Epithelial cell of proximal tubule (primary cell): Measurements from ENCODE around the gene ZFHX3. TPM values are rescaled to one million over a fixed set of nuclear protein-coding genes. Genes with fewer than 3 reads are reported as not detected.

Source experiments
- DNase-seq: peaks from one replicate; pipeline ENCODE4 v3.0.0-alpha.2; 2011; ENCODE audit warnings: low read depth
- H3K4me3 ChIP-seq: 2 replicates; pipeline ENCODE4 v1.5.1; 2011; ENCODE audit warnings: low read depth, mild to moderate bottlenecking, low read length
- total RNA-seq: library from RNA; depleted of rRNA; stranded (reverse); fragments of >200 nt; gene quantifications from 2 replicates; pipeline ENCODE4 v1.2.3, GENCODE V29; 2015
- TF ChIP-seq, protein P1 (sequence below): conservative IDR thresholded peaks from 2 replicates; pipeline ENCODE4 v1.5.1; 2012; ENCODE audit warnings: low read depth, mild to moderate bottlenecking, low read length

Gene ZFHX3
- total RNA-seq, 1 donor from 2014 or later, result 9.6 TPM

DNA sequence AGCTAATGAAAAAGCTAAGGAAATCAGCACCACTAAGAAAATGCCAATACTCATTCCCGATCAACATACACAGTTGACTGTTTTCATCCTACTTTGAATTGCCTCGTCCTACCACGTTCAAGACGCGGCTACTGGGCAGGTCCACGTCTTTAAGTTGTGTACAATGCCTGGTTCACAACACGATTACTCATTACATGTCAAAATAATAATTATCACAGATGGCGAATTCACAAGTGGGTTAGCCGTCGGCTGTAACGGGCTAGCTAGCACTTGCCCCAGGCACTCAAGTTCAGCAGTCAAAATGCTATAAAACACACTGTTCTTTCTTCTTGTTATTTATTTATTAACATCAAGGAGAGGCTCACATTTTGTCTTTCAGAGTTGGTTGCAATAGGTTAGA is 124.2 kb downstream of the ZFHX3 start:
- no peak for DNase-seq
- H3K4me3 ChIP-seq, result no peak overlapping the region
- TF ChIP-seq, protein P1, sequence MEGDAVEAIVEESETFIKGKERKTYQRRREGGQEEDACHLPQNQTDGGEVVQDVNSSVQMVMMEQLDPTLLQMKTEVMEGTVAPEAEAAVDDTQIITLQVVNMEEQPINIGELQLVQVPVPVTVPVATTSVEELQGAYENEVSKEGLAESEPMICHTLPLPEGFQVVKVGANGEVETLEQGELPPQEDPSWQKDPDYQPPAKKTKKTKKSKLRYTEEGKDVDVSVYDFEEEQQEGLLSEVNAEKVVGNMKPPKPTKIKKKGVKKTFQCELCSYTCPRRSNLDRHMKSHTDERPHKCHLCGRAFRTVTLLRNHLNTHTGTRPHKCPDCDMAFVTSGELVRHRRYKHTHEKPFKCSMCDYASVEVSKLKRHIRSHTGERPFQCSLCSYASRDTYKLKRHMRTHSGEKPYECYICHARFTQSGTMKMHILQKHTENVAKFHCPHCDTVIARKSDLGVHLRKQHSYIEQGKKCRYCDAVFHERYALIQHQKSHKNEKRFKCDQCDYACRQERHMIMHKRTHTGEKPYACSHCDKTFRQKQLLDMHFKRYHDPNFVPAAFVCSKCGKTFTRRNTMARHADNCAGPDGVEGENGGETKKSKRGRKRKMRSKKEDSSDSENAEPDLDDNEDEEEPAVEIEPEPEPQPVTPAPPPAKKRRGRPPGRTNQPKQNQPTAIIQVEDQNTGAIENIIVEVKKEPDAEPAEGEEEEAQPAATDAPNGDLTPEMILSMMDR, result no peak

DNA sequence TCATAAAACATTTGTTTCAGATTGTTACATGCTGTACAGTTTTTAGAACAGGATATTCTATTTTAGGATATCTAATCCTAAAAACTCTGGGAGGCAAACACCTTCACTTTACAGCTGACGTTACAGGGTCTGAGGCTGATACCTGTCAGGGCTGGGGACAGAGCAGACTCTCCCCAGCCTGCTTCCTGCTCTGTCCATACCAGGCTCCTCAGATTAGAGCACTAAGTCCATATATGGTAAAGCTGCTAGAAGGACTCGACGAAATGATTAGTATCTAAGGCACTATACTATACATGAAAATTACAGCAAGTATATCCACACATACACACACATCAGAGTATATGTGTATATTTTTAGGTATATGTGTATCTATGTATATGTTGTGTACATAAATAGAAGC is 125.2 kb downstream of the ZFHX3 start:
- no peak for DNase-seq
- TF ChIP-seq, protein P1, result no peak
- H3K4me3 ChIP-seq, result no peak overlapping the region

DNA sequence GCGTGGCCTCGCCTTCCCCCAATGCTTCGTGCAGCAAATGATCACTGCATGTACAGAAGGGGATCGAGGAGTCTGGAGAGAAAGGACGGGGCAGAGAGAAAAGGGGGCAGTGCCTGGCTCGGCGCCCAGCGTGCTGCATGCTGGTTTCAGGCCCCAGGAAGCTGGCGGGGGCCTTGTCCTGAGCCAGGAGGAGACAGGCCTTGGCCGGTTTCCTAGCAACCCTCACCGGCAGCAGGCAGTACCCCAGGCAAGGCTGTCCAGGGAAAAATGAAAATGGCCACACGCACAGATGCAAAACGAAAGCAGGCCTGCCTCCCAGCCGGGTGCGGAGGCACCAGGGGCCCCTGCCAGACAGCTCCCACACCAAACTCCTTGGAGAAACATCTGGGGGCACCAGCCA is 126.3 kb downstream of the ZFHX3 start:
- no peak for DNase-seq
- H3K4me3 ChIP-seq, result no peak overlapping the region

DNA sequence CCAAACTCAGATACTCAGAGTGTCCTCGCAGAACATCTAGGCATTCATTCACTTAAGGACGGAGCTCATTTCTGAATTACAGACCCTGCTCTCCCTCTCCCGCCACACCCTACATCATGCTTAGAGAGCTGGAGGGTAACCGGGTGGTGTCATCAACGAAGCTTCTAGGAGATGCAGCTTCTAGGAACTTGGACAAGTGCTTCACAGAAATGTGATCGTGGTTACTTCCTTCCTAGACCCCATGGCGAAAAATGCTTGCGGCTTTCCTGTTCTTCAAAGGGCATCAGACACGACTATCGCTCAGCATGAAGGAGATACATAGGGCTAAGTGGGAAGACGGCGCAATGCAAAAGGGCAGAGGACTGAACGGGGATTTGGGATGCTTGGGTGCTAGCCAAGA is 126.8 kb downstream of the ZFHX3 start:
- no peak for DNase-seq
- H3K4me3 ChIP-seq, result no peak overlapping the region
- TF ChIP-seq, protein P1, result no peak

More for the DNA sequence above, 126.3 kb downstream of the ZFHX3 start:
- TF ChIP-seq, protein P1, result no peak

DNA sequence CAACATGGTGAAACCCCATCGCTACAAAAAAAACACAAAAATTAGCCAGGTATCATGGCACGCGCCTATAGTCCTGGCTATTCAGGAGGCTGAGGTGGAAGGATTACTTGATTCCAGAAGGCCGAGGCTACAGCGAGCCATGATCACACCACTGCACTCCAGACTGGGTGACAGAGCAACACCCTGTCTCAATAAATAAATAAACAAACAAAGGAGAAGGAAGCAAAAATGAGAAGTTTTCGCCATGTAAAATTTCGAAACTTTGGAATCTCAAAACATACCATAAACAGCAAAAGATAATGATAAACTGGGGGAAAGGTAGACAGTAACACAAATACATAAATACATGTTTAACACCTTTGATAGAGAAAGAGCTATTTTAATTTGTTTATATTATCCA is 130.9 kb downstream of the ZFHX3 start:
- no peak for DNase-seq
- TF ChIP-seq, protein P1, result no peak
- no peak overlapping the region for H3K4me3 ChIP-seq

DNA sequence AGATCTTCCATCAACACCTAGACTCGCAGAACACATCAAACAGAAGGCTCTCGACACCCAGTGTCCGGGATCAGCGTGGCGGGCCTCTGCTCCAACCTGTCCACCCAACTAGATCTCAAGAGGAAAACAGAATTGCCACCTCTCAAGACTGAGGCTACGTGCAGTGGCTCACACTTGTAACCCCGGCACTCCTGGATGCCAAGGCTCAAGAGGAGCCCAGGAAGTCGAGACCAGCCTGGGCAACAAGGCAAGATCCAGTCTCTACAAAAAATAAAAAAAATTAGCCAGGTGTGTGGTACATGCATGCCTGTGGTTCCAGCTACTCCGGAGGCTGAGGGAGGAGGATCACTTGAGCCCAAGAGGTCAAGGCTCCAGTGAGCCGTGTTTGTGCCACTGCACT is 132.6 kb downstream of the ZFHX3 start:
- TF ChIP-seq, protein P1, result no peak
- no peak overlapping the region for H3K4me3 ChIP-seq
- no peak for DNase-seq

DNA sequence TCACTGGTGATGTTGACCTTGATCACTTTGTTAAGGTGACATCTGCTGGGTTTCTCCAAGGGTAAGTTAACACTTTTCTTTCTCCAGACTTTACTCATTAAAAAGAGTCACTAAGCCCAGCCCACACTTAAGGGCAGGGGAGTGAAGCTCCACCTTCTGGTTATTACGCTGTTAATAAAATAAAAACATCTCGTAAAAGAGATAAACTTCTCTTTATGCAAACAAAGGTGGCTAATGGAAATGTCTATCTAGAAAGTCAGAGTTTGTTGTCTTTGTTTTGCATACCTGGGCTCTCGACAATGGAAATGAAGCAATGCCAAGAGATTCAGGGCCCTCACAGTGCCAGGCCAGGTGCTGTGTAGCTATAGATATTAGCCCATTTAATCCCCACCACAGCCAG is 134.4 kb downstream of the ZFHX3 start:
- H3K4me3 ChIP-seq, result no peak overlapping the region
- no peak for DNase-seq
- TF ChIP-seq, protein P1, result no peak
